ENCODE measurements around the gene LMO1.

GRCh38 chr11:8285796-8286195 lies 22.1 kb upstream of the LMO1 start:
- TF ChIP-seq, protein P1, sequence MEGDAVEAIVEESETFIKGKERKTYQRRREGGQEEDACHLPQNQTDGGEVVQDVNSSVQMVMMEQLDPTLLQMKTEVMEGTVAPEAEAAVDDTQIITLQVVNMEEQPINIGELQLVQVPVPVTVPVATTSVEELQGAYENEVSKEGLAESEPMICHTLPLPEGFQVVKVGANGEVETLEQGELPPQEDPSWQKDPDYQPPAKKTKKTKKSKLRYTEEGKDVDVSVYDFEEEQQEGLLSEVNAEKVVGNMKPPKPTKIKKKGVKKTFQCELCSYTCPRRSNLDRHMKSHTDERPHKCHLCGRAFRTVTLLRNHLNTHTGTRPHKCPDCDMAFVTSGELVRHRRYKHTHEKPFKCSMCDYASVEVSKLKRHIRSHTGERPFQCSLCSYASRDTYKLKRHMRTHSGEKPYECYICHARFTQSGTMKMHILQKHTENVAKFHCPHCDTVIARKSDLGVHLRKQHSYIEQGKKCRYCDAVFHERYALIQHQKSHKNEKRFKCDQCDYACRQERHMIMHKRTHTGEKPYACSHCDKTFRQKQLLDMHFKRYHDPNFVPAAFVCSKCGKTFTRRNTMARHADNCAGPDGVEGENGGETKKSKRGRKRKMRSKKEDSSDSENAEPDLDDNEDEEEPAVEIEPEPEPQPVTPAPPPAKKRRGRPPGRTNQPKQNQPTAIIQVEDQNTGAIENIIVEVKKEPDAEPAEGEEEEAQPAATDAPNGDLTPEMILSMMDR (conservative IDR thresholded peaks at IDR 0.05) = no peak
- TF ChIP-seq EZH2 (IDR thresholded peaks at IDR 0.05; ENCODE audit: low read depth) = no peak

Measured in PC-9 (cell line).